ENCODE results near the gene GSAP. TPM values are rescaled to one million over a fixed set of nuclear protein-coding genes. Genes with fewer than 3 reads are reported as not detected.
A peak's percentile ranks its signal among the peaks of the same experiment; 100 is the strongest.

The GSAP gene, protein sequence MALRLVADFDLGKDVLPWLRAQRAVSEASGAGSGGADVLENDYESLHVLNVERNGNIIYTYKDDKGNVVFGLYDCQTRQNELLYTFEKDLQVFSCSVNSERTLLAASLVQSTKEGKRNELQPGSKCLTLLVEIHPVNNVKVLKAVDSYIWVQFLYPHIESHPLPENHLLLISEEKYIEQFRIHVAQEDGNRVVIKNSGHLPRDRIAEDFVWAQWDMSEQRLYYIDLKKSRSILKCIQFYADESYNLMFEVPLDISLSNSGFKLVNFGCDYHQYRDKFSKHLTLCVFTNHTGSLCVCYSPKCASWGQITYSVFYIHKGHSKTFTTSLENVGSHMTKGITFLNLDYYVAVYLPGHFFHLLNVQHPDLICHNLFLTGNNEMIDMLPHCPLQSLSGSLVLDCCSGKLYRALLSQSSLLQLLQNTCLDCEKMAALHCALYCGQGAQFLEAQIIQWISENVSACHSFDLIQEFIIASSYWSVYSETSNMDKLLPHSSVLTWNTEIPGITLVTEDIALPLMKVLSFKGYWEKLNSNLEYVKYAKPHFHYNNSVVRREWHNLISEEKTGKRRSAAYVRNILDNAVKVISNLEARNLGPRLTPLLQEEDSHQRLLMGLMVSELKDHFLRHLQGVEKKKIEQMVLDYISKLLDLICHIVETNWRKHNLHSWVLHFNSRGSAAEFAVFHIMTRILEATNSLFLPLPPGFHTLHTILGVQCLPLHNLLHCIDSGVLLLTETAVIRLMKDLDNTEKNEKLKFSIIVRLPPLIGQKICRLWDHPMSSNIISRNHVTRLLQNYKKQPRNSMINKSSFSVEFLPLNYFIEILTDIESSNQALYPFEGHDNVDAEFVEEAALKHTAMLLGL
- total RNA-seq (2013) = 68.9 TPM
- polyA plus RNA-seq (100 to 1,000 TPM in 1 of 3 donors, 10 to 100 TPM in 2; 19.1 to 105 (median 35.6) TPM), polyA minus RNA-seq (52.6 and 68.0 TPM in 2 replicates), total RNA-seq (72.0 to 207 (median 141) reads per million in 11 experiments)

DNA sequence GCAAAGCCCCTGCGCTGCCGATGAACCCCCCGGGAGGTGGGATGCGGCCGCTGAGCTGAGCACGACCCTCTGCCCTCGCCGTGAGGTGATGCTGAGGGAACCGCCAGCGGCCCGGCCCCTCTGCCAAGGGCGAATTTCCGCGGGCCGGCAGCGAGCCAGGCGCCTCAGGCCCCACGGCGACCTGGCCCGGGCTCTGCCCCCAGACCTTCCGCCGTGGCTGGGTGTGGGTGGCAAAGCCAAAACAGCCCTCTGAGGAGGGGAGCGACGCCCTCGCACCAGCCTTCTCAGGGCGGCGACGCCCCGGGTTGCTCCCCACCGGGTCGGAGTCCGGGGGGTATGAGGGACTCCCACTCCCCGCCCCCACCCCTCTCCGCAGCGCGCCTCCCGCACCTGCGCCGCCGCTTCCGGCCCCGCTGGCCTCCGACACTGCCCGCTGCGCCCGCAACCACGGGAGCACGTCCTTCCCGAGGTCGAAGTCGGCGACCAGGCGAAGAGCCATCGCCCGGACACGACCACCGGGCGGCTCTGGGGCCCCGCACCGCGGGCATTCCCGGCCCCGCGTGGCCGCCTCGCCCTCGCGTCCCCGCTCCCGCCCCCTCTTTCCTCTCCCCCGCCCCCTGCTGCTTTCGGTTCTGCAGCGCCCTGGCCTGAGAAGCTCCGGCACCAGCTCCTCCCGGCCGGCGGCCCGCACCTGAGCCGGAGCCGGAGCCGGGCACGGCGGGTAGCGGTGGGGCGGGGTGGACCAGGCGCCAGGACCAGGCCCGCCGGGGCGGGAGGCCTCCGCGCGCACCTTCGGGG, at the start of gene GSAP:
Gene GSAP, minus strand, starts transcription at position 527 of the 798 bp plus-strand sequence. Its CDS starts 28 bp downstream, at position 499.
- Histone ChIP-seq H3K36me3 (replicated peaks in 1 of 2; ENCODE audit: control insufficient read depth in 1 of 2, insufficient read depth in 2 of 2, low read length in 2 of 2) (no peaks in the 10 kb centered on the region), H3K9ac (ENCODE audit: insufficient read depth, low read length, poor library complexity, severe bottlenecking) (peak within 1 kb of the TSS; percentile 95), H4K20me1 (ENCODE audit: insufficient read depth, low read length) (no peaks in the 10 kb centered on the region), H3K27ac (ENCODE audit: low read depth in 1 of 2, low read length in 2 of 2) (peak within 1 kb of the TSS; percentile 75 to 99), H3K27me3 (ENCODE audit: control insufficient read depth in 2 of 2, insufficient read depth in 2 of 2, low read length in 2 of 2) (no peaks in the 10 kb centered on the region), H2AFZ (ENCODE audit: insufficient read depth, low read depth, low read length, poor library complexity, severe bottlenecking) (peak within 1 kb of the TSS; percentile 88), H3K4me1 (ENCODE audit: control insufficient read depth in 1 of 2, insufficient read depth in 2 of 2, low read length in 2 of 2) (peaks cover 52 to 67% of the 10 kb centered on the region in 2 donors), H3K79me2 (ENCODE audit: insufficient read depth, low read length) (peaks cover 61% of the 10 kb centered on the region), H3K4me2 (replicated peaks; ENCODE audit: extremely low read depth, low read length, poor library complexity, severe bottlenecking) (peak within 1 kb of the TSS; percentile 77), H3K4me3 (replicated peaks in 1 of 3; ENCODE audit: low read depth in 2 of 3, low read length in 3 of 3) (peak within 1 kb of the TSS; percentile 60 to 86 (median 75)), H3K9me3 (replicated peaks in 1 of 2; ENCODE audit: control insufficient read depth in 1 of 2, insufficient read depth in 1 of 2, low read length in 2 of 2) (no peaks in the 10 kb centered on the region)
- Mint-ChIP-seq H3K4me1 (peaks cover 57% of the 10 kb centered on the region), H3K4me3 (peak within 1 kb of the TSS; percentile 77 to 89), H3K27ac (peak within 1 kb of the TSS; percentile 87 to 99 (median 93)), H3K36me3 (peaks cover 1 to 5% of the 10 kb centered on the region in 2 donors), H3K27me3 (ENCODE audit: low read depth in 3 of 3) (no peaks in the 10 kb centered on the region), H3K9me3 (peaks cover 0 to 2% (median 0%) of the 10 kb centered on the region in 7 donors)
- TF ChIP-seq, protein P1, sequence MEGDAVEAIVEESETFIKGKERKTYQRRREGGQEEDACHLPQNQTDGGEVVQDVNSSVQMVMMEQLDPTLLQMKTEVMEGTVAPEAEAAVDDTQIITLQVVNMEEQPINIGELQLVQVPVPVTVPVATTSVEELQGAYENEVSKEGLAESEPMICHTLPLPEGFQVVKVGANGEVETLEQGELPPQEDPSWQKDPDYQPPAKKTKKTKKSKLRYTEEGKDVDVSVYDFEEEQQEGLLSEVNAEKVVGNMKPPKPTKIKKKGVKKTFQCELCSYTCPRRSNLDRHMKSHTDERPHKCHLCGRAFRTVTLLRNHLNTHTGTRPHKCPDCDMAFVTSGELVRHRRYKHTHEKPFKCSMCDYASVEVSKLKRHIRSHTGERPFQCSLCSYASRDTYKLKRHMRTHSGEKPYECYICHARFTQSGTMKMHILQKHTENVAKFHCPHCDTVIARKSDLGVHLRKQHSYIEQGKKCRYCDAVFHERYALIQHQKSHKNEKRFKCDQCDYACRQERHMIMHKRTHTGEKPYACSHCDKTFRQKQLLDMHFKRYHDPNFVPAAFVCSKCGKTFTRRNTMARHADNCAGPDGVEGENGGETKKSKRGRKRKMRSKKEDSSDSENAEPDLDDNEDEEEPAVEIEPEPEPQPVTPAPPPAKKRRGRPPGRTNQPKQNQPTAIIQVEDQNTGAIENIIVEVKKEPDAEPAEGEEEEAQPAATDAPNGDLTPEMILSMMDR (IDR thresholded peaks at IDR 0.05) = no peak
- DNase-seq = peak in 1 of 3 donors; percentile 72
- WGBS (ENCODE audit: insufficient coverage) = under 1% methylated on average over 81 of the region's 93 CpGs
- intact Hi-C loops (cut with micrococcal nuclease) = loop anchor here (5.0 to 10.0 kb wide), 3 partner anchors 34 to 159 kb away; partner anchors contain the start of gene PTPN12 (in 1 of the 2)

All from CD14-positive monocyte (primary cell).